Right ventricle myocardium superior (tissue), 1 donor: Measurements from ENCODE around the gene ZNF839. TPM values are rescaled to one million over a fixed set of nuclear protein-coding genes. Genes with fewer than 3 reads are reported as not detected.
"Not testable (repeated sequence)": the region's sequence is repeated elsewhere in the genome, so short reads cannot be mapped to it uniquely, and the experiment has no call there.

Experiments used
- ATAC-seq: fragments of 200-7000 bp; cut with Tn5 transposase; one replicate; pipeline ENCODE4 v1.9.1; 2020; ENCODE audit warnings: mild to moderate bottlenecking; ENCODE audit not compliant: poor library complexity
- DNase-seq: peaks from one replicate; pipeline ENCODE4 v3.0.0-alpha.2; 2020
- intact Hi-C: fragments of 100-400 bp; cut with DNase I; formaldehyde crosslinking; loops from one replicate; pipeline ENCODE4 v1.11.2; 2022
- long read RNA-seq: library from polyadenylated mRNA; unstranded; transcript quantifications from one replicate; pipeline ENCODE4 v2.0.0, GENCODE V29; 2021
- total RNA-seq: library from RNA; stranded (reverse); fragmentation: NEBNext Ultra II Directional; extraction: Animal tissue kit (Norgen Biotek cat#: 25700); gene quantifications from one replicate; pipeline ENCODE4 v1.2.1, GENCODE V29; 2021
- donor health status: DM: no; HTN: yes; CAD: no; lungs with severe emphysema.

Gene ZNF839
- 7.8 TPM for total RNA-seq
- long read RNA-seq, transcript ZNF839-202 (8 exons, 2,987 nt) = major isoform, 12 of 20 reads
- long read RNA-seq, partial matches to known transcripts = 1 of 20 reads
- long read RNA-seq, other reads (novel, unspliced or antisense) = 7 of 20 reads

DNA sequence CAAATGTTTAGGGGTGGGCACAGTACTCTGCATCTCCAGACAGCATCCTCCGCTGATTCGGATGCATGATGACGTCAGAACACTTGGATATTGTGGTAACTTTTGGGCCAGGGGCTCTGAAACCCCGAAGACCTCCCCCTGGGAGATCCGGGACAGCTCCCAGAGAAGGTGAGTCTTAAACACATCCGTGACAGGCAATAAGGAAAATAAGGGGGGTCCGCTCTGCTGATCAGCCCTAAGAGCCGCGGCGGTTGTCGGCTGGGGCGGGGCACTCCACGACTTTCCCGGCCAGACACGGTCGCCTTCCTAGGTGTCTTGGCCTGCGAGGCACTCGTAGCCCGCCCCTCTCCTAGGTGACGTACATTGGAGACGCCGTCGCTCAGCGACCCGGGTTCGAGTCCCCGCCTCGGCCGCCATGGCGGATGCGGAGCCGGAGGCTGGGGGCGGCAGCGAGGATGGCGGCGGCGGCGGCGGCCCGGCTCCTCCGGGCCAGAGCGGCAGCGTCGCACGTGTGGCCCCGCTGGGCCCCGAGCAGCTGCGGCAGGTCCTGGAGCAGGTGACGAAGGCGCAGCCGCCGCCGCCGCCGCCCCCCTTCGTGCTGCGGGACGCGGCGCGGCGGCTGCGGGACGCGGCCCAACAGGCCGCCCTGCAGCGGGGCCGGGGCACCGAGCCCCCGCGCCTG, at the start of gene ZNF839:
TSS of gene ZNF839 (plus strand) at position 396 of the 682 bp plus-strand sequence. CDS start at position 416, 20 bp downstream.
- peak; percentile 96 for DNase-seq
- intact Hi-C loops = no loop called here
- peak; percentile 71 for ATAC-seq

GRCh38 chr14:102272392-102272791, 47.2 kb upstream of the ZNF839 start:
- intact Hi-C loops = no loop called here
- DNase-seq = no peak
- ATAC-seq = no peak

DNA sequence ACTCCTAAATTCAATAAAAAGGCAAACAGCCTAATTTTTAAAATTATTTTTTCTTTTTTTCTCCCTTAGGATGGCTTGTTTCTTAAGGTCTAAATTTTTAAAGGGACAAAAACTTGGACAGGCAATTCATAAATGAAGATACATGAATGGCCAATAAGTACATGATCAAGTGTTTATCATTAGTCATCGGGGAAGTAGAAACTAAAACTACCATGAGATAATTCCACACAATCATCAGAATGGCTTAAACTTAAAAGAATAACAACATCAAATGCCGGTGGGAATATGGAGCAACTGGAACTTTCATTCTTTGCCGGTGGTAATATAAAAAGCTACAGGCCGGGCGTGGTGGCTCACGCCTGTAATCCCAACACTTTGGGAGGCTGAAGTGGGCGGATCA, 43.7 kb upstream of the ZNF839 start:
- intact Hi-C loops = no loop called here
- no peak for ATAC-seq
- no peak for DNase-seq

DNA sequence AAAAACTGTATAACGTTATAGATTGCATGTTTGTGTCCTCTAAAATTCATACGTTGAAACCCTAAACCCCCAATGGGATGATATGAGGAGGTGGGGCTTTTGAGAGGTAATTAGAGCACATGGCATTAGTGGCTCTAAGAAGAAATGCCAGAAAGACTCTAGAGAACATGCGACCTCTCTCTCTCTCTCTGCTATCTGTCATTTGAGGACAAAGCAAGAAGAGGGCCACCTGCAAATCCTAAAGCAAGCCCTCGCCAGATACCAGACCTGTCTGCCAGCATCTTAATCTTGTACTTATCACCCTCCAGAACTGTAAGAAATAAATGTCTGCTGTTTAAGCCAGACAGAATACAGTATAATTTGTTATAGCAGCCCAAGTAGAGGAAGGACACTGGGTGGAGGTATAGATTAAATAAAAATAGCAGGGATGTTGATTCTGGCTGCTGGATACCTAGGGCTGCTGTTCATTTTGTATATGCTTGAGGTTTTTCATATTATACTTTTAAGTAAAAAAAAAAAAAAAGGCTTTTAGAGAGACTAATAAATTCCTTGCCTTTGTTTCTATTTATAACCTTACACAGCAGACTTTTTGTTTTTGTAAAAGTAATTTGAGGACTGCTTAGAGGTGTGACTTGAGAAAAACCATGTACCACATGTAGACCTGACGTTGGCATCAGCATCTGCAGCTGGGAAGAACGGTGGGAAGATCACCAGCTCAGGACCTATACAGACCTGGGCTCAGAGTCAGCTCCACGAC, 41.5 kb upstream of the ZNF839 start:
- peak; percentile 80 for ATAC-seq

GRCh38 chr14:102278631-102278935, 41.0 kb upstream of the ZNF839 start:
- no peak for DNase-seq
- intact Hi-C loops = no loop called here
- no peak for ATAC-seq

More for the DNA sequence above, 41.5 kb upstream of the ZNF839 start:
- intact Hi-C loops = no loop called here
- no peak for DNase-seq

DNA sequence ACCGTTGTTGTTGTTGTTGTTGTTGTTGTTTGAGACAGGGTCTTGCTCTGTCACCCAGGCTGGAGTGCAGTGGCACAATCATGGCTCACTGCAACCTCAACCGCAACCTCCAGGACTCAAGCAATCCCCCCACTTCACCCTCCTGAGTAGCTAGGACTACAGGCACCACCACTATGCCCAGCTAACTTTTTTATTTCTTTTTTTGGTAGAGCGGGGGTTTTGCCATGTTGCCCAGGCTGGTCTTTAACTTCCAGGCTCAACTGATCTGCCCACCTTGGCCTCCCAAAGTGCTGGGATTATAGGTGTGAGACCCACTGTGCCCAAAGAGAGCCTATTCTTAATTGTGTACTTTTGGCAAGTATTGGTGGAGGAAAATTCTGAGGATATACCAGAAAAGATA, 40.3 kb upstream of the ZNF839 start:
- ATAC-seq (no peak), DNase-seq (no peak)
- intact Hi-C loops = no loop called here

- DNase-seq (no peak), ATAC-seq (no peak)
- intact Hi-C loops = no loop called here
Measured at GRCh38 chr14:102279688-102280348, 39.7 kb upstream of the ZNF839 start.

DNA sequence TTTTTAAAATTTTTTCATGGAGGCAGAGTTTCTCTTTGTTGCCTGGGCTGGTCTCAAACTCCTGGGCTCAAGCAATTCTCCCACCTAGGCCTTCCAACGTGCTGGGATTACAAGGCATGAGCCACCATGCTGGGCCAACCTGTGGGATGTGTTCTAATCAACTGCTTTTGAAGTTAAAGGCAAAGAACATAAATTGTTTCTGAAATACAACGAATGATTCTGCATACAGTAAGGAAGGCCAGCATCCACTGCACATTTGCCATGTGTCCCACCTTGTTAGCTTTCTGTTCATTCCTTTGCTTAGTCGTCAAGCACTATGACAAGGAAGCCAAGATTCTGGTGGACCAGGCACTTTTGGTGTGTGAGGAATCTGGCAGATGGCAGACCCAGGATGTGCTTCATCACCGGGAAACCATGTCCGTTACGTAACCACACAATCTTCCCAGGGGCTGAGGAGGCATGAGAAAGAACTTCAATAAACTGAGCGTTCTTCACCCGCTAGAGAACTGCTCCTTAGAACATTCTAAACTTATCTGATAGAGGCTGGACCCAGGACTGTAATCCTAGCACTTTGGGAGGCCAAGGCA, 39.1 kb upstream of the ZNF839 start:
- intact Hi-C loops = no loop called here
- ATAC-seq (no peak), DNase-seq (no peak)

- DNase-seq (no peak), ATAC-seq (no peak)
- intact Hi-C loops = no loop called here
Measured at GRCh38 chr14:102282751-102283465, 36.6 kb upstream of the ZNF839 start.

DNA sequence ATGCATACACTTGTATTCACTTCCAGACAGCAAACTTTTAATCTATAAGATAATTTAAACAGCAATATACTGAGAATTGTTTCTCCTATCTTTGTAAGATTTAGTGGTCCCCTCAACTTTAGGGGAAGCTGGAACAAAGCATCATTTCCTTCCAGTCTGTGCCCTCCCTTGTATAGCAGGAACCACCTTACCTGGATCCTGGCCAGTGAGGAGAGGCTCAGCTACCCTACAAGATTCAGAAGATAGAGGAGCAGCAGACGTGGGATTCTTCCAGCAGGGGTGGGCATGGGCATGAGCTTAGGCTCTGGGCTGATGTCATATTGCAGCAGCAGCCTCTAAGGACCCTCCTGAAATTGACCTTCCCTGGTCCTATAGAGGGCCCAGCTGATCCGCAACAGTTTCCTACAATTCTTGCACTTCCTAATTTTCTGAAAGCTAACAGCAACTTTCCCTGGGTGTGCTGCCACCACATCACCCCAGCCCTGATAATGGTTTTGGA, 35.9 kb upstream of the ZNF839 start:
- ATAC-seq (no peak), DNase-seq (no peak)
- intact Hi-C loops = no loop called here

GRCh38 chr14:102285106-102285505, 34.4 kb upstream of the ZNF839 start:
- DNase-seq (no peak), ATAC-seq (no peak)
- intact Hi-C loops = no loop called here

DNA sequence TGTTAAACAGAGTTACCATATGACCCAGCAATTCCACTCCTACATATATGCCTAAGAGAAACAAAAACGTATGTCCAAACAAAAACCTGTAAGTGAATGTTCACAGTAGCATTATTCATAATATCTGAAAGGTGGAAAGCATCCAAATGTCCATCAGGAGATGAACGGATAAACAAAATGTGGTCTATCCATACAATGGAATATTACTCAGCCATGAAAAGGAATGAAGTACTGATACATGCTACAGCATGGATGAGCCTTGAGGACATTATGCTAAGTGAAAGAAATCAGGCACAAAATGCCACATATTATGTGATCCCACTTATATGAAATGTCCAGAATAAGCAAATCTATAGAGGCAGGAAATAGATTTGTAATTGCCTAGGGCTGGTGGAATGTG, 31.4 kb upstream of the ZNF839 start:
- no peak for ATAC-seq
- intact Hi-C loops = no loop called here

DNA sequence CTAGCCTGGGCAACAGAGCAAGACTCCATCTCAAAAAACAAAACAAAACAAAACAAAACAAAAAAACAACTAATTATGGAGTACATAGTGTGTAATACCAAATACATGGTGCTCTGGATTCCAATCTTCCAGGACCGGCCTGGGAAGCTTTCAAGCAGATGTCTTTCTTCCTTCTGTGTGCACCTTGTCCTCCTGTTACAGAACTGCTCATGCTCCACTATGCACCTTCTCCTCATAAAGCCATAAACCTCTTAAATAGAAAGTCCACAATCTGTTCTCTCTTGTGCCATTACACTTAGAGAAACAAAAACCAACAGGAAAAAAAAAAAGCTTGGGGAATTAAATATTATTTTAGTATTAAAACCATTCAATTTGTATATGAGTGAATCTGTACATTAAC, 27.1 kb upstream of the ZNF839 start:
- ATAC-seq = no peak
- no peak for DNase-seq
- intact Hi-C loops = no loop called here

More for the DNA sequence above, 31.4 kb upstream of the ZNF839 start:
- DNase-seq = no peak

GRCh38 chr14:102293781-102294180, 25.8 kb upstream of the ZNF839 start:
- DNase-seq = no peak
- intact Hi-C loops = no loop called here
- ATAC-seq = no peak

- no peak for DNase-seq
- peak; percentile 42 for ATAC-seq
- intact Hi-C loops = no loop called here
Measured at GRCh38 chr14:102295270-102295669, 24.3 kb upstream of the ZNF839 start.

DNA sequence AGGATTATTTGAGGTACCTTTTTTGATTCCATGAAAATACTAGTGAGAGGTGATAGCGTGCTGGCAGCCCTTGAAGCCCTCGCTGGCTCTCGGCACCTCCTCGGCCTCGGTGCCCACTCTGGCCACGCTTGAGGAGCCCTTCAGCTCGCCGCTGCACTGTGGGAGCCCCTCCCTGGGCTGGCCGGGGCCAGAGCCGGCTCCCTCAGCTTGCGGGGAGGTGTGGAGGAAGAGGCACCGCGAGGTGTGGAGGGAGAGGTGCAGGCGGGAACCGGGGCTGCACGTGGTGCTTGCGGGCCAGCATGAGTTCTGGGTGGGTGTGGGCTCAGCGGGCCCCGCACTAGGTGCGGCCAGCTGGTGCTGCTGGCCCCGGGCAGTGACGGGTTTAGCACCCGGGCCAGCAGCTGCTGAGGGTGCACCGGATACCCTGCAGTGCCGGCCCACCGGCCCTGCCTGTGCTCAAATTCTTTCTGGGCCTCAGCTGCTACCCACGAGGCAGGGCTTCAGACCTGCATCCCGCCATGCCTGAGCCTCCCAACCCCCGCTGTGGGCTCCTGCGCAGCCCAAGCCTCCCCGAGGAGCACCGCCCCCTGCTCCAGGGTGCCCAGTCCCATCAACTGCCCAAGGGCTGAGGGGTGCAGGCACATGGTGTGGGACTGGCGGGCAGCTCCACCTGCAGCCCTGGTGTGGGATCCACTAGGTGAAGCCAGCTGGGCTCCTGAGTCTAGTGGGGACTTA, 21.9 kb upstream of the ZNF839 start:
- intact Hi-C loops = no loop called here
- ATAC-seq = no peak
- DNase-seq = no peak

GRCh38 chr14:102298303-102299070, 21.1 kb upstream of the ZNF839 start:
- intact Hi-C loops, ATAC-seq, DNase-seq: not testable (repeated sequence)
